HL-60 (cell line): ENCODE results near the gene RAET1L.

ENCODE experiments used
- DNase-seq, 2 experiments: peaks; one replicate each; pipeline ENCODE4 v3.0.0-alpha.2; 2010 to 2020; ENCODE audit warnings: low read depth in 1 of 2, low spot score in 1 of 2
- H3K27ac ChIP-seq: fragments of 250-450 bp; sonication (Bioruptor Pico); replicated peaks from 2 replicates; pipeline ENCODE4 v1.5.1; 2020; ENCODE audit warnings: mild to moderate bottlenecking, moderate library complexity
- H3K27me3 ChIP-seq: fragments of 250-450 bp; sonication (Bioruptor Pico); 2 replicates; pipeline ENCODE4 v1.5.1; 2021; ENCODE audit warnings: mild to moderate bottlenecking, moderate library complexity; ENCODE audit not compliant: insufficient read depth, poor library complexity, severe bottlenecking
- H3K4me3 ChIP-seq: replicated peaks from 2 replicates; pipeline ENCODE4 v1.5.1; 2011; ENCODE audit warnings: mild to moderate bottlenecking, control low read depth, low read length; ENCODE audit not compliant: insufficient read depth
- GABPA ChIP-seq: IDR thresholded peaks from 2 replicates; pipeline ENCODE4 v1.6.1; 2012; ENCODE audit warnings: low read depth
- POLR2AphosphoS5 ChIP-seq: IDR thresholded peaks from 2 replicates; pipeline ENCODE4 v1.6.1; 2012; ENCODE audit warnings: low read depth
- SPI1 ChIP-seq: IDR thresholded peaks from 2 replicates; pipeline ENCODE4 v1.6.1; 2012; ENCODE audit warnings: low read depth, mild to moderate bottlenecking, borderline replicate concordance
- TF ChIP-seq, protein P1 (sequence below): IDR thresholded peaks from one replicate; pipeline ENCODE4 v1.5.1; 2011; ENCODE audit warnings: low read length, control low read depth, inconsistent platforms; ENCODE audit not compliant: insufficient read depth
- TF ChIP-seq, protein P2 (sequence below): IDR thresholded peaks from 2 replicates; pipeline ENCODE4 v1.6.1; 2012; ENCODE audit warnings: low read depth; ENCODE audit not compliant: insufficient replicate concordance

RAET1L gene

DNA sequence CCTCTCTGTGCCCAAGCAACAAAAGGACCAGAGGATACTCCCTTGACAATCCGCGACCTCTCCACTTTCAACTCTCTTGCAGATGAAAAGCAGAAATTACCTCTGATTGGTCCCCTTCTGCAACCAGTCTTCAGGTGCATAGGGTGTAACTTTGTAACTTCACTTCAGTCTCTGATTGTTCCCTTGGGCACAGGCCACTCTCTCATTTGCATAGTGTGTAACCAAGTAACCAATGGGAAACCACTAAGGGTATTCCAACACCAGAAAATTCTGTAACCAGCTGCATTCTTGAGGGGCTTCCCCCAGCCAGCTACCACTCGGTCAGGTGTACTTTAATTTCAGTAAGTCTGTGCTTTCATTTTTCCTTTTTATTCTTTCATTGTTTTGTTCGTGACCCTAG lies 4.4 kb upstream of the RAET1L start:
- Histone ChIP-seq H3K27me3 (peaks cover 16% of the 10 kb centered on the region), H3K27ac (no peak overlapping the region), H3K4me3 (no peak overlapping the region)
- TF ChIP-seq POLR2AphosphoS5, result no peak
- TF ChIP-seq SPI1, result no peak
- no peak for DNase-seq

DNA sequence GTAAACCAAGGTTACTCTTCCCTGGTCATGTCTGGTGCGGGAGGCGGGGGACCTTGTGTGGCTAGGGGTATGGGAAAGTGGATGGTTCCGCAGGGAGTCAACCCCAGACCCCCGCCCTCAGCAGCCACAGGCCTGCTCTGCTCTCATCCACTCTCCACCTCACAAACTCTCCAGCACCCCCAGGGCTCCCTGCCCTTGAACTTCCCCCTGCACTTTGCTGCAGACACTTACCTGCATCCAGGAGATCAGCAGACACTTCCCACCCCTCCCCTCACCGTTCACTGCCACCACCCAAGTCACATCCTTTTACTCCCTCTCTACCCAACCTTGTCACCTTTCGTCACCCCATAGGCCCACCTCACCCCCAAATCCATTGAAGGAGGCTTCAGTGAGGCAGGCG lies 3.9 kb upstream of the RAET1L start:
- no peak for TF ChIP-seq SPI1
- TF ChIP-seq, protein P1, sequence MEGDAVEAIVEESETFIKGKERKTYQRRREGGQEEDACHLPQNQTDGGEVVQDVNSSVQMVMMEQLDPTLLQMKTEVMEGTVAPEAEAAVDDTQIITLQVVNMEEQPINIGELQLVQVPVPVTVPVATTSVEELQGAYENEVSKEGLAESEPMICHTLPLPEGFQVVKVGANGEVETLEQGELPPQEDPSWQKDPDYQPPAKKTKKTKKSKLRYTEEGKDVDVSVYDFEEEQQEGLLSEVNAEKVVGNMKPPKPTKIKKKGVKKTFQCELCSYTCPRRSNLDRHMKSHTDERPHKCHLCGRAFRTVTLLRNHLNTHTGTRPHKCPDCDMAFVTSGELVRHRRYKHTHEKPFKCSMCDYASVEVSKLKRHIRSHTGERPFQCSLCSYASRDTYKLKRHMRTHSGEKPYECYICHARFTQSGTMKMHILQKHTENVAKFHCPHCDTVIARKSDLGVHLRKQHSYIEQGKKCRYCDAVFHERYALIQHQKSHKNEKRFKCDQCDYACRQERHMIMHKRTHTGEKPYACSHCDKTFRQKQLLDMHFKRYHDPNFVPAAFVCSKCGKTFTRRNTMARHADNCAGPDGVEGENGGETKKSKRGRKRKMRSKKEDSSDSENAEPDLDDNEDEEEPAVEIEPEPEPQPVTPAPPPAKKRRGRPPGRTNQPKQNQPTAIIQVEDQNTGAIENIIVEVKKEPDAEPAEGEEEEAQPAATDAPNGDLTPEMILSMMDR, result no peak
- TF ChIP-seq POLR2AphosphoS5, result no peak
- TF ChIP-seq, protein P2, sequence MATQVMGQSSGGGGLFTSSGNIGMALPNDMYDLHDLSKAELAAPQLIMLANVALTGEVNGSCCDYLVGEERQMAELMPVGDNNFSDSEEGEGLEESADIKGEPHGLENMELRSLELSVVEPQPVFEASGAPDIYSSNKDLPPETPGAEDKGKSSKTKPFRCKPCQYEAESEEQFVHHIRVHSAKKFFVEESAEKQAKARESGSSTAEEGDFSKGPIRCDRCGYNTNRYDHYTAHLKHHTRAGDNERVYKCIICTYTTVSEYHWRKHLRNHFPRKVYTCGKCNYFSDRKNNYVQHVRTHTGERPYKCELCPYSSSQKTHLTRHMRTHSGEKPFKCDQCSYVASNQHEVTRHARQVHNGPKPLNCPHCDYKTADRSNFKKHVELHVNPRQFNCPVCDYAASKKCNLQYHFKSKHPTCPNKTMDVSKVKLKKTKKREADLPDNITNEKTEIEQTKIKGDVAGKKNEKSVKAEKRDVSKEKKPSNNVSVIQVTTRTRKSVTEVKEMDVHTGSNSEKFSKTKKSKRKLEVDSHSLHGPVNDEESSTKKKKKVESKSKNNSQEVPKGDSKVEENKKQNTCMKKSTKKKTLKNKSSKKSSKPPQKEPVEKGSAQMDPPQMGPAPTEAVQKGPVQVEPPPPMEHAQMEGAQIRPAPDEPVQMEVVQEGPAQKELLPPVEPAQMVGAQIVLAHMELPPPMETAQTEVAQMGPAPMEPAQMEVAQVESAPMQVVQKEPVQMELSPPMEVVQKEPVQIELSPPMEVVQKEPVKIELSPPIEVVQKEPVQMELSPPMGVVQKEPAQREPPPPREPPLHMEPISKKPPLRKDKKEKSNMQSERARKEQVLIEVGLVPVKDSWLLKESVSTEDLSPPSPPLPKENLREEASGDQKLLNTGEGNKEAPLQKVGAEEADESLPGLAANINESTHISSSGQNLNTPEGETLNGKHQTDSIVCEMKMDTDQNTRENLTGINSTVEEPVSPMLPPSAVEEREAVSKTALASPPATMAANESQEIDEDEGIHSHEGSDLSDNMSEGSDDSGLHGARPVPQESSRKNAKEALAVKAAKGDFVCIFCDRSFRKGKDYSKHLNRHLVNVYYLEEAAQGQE, result no peak
- no peak for TF ChIP-seq GABPA
- H3K27me3 ChIP-seq, result peaks cover 16% of the 10 kb centered on the region

DNA sequence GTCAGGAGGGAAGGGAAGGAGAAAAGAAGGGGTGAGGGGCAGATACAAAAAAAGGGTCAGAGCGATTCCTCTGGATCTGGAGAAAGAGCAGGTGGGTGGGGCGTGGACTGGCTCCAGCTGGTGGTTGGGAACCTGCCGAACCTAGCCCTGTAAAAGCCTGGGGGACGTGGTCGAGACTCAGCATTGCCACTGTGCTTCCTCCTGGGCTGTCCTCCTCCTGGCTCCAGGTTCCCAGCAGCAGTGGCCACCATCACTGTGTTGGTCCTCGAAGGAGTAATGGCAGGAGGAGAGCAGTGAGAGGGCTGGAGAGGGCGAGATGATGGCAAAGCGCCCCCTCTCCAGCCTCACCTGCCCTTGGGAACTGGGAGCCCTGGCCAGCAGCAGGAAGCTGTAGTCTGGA lies 3.5 kb upstream of the RAET1L start:
- TF ChIP-seq, protein P2, result no peak
- H3K27me3 ChIP-seq, result peaks cover 16% of the 10 kb centered on the region
- no peak overlapping the region for H3K4me3 ChIP-seq
- no peak overlapping the region for H3K27ac ChIP-seq
- DNase-seq, result no peak

More for the DNA sequence above, 3.9 kb upstream of the RAET1L start:
- Histone ChIP-seq H3K4me3 (no peak overlapping the region), H3K27ac (no peak overlapping the region)
- DNase-seq, result no peak

DNA sequence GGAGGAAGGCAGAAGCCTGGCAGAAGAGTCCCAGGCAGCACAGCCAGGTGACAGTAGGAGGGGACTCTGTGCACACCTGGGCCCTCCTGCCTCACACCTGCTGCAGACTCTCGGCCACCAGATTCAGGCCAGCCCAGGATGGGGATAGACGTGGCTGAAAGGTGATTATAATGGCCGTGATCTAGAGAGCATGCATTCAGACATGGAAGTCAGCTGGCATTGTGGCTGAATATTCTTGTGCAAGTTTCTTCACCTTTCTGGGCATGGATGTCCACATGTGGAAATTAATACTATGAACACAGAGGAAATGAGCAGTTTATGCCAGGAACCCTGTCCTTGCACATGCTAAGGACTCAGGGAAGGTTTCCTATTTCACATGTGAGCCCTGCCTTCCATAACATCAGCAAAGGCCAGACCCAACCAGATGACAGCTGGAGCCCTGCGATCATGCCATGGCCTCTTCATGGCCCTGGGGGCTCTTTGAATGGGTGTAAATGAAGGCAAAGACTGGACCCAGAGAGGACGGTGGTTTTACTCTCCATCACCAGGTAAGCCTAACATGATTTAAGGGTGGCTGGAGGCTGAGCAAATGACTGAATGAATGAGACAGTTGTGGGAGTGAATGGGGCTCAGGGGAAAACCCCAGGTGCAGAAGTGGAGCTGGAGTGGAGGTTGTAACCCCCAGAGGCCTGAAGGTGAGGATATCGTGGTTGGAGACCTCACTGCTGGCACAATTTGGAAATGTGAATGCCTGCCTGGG lies 2.7 kb upstream of the RAET1L start:
- TF ChIP-seq GABPA (no peak), SPI1 (no peak), POLR2AphosphoS5 (no peak)
- TF ChIP-seq, protein P2, result no peak
- TF ChIP-seq, protein P1, result no peak
- no peak overlapping the region for H3K4me3 ChIP-seq
- DNase-seq, result no peak
- peaks cover 16% of the 10 kb centered on the region for H3K27me3 ChIP-seq
- H3K27ac ChIP-seq, result no peak overlapping the region
